DMS114 treated with DMSO at 0.1 percent for 48 hours (cell line): ENCODE results near the gene UHMK1.
"Not testable (repeated sequence)": the region's sequence is repeated elsewhere in the genome, so short reads cannot be mapped to it uniquely, and the experiment has no call there.

Source experiments
- DNase-seq: peaks from one replicate; lab custom pipeline; 2025; ENCODE audit not compliant: unreplicated experiment; lab: John Stamatoyannopoulos, UW

UHMK1 gene, protein sequence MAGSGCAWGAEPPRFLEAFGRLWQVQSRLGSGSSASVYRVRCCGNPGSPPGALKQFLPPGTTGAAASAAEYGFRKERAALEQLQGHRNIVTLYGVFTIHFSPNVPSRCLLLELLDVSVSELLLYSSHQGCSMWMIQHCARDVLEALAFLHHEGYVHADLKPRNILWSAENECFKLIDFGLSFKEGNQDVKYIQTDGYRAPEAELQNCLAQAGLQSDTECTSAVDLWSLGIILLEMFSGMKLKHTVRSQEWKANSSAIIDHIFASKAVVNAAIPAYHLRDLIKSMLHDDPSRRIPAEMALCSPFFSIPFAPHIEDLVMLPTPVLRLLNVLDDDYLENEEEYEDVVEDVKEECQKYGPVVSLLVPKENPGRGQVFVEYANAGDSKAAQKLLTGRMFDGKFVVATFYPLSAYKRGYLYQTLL

DNA sequence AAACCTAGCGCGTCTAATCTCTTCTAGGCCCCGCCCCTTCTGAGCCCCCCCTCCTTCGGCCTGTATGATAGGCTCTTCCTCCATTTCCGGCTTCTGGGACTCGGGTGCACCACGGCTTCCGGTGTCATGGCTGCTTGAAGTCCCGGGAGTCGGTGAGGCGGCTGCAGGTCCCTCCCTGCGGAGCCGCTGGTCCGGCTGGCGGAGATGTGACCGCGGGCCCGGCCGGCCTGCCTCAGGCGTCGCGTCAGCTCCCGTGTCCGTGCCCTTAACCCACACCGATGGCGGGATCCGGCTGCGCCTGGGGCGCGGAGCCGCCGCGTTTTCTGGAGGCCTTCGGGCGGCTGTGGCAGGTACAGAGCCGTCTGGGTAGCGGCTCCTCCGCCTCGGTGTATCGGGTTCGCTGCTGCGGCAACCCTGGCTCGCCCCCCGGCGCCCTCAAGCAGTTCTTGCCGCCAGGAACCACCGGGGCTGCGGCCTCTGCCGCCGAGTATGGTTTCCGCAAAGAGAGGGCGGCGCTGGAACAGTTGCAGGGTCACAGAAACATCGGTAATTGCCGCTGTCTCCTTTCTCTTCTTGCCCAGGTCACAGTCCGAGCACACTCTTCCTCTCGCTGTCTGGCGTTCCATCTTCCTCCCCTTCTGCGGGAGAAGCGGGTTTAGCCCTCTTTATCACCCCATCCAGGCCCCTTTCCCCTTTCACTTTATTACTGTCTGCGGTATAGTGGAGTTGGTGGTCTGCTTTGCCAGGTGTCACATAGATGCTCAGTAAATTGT, at the start of gene UHMK1:
Gene UHMK1 (plus strand): TSS at position 96 of the 773 bp plus-strand sequence. CDS start 183 bp downstream, at position 279.
- peak; percentile 94 for DNase-seq

GRCh38 chr1:162454361-162454760, 43.3 kb upstream of the UHMK1 start:
- DNase-seq, result not testable (repeated sequence)

GRCh38 chr1:162456323-162456722, 41.3 kb upstream of the UHMK1 start:
- no peak for DNase-seq

DNA sequence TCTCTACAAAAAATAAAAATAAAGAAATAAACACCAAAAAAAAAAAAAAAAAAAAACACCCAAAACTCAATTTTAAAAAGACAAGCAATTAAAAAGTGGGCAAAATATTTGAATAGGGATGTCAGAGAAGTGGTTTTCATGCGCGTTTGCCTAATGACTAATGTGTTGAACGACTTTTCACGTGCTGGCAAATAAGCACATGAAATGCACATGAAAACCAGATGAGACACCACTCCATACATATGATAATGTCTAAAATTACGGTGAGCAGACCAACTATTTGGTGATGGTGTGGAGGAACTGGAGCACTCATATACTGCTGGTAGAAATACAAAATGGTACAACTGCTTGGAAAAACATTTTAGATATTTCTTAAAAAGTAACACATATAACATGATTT, 39.4 kb upstream of the UHMK1 start:
- DNase-seq, result no peak

DNA sequence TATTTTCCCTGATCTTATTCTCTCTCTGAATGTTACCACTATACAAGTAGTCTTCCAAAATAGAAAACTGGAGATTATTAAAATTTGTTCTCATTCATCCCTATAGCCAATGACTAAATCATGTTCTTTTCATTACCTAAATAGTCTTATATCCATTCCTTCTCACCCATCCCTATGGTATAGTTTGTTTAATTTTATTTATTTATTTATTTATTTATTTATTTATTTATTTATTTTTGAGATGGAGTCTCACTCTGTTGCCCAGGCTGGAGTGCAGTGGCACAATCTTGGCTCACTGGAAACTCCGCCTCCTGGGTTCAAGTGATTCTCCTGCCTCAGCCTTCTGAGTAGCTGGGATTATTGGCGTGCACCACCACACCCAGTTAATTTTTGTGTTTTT, 35.2 kb upstream of the UHMK1 start:
- not testable (repeated sequence) for DNase-seq

- DNase-seq, result no peak
These were observed 34.6 kb upstream of the UHMK1 start for GRCh38 chr1:162463021-162463420.

- no peak for DNase-seq
These were observed 30.8 kb upstream of the UHMK1 start for GRCh38 chr1:162466797-162467196.

- DNase-seq, result no peak
These were observed 27.4 kb upstream of the UHMK1 start for GRCh38 chr1:162470216-162470615.

DNA sequence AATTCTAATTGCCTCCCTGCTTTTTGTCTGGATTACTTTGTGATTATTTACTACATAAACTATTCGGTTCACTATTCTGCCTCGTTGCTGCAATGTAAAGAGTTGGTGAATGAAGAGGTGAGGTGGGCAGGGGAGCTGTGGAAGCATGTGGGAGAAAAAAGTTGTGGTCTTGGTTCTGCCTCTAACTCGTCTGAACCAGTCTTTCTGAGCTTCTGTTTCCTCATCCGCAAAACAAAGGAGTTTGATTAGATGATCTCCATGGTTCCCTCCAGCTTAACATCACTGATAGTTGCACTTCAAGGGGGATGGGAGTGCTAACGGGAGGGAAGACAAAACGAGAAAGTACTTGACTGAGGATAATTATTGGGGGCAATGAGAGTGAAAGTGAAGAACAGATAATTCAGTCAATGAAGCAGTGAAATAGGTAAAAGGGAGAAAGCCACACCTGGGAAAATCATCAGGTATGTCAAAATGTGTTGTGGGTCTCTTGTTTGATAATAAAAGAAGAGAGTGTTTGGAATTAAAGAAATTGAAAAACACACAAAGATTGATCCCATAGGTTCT, 26.2 kb upstream of the UHMK1 start:
- DNase-seq, result no peak

- no peak for DNase-seq
These were observed 22.5 kb upstream of the UHMK1 start for GRCh38 chr1:162475089-162475488.

DNA sequence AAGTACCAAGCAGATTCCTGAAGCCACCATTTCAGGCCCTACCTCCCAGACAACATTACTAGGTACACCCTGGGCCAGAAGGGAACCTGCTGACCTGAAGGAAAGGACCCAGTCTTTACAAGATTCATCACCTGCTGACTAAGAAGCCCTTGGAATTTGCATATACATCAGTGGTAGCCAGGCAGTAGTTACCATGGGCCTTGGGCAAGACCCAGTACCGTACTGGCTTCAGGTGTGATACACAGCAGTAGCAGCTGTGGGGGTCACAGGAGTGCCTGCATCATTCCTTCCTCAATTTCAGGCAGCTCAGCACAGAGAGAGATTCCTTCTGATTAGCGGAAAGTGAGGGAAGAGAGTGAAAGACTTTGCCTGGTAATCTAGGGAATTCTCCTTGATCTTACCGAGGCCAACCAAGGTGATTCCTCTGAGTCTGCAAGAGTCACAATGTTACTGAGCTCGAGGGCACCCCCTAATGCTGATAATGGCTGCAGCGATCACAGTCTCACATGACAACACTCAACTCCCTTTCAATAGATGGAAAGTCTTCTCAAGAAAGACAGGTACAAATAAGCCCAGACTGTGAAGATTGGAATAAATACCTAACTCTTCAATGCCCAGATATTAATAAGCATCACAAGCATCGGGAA, 22.0 kb upstream of the UHMK1 start:
- DNase-seq, result no peak

DNA sequence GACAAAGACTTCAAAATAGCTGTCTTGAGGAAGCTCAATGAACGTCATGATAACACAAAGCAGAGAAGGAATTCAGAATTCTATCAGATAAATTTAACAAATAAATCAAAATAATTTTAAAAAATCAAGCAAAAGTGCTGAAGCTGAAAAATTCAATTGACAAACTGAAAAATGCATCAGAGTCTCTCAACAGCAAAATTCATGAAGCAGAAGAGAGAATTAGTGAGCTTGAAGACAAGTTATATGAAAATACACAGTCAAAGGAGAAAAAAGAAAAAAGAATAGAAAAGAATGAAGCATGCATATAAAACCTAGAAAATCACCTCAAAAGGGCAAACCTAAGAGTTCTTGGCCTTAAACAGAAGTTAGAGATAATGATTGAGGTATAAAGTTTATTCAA, 21.0 kb upstream of the UHMK1 start:
- no peak for DNase-seq

GRCh38 chr1:162485236-162485635, 12.4 kb upstream of the UHMK1 start:
- no peak for DNase-seq

GRCh38 chr1:162487241-162487640, 10.4 kb upstream of the UHMK1 start:
- no peak for DNase-seq

GRCh38 chr1:162488219-162488618, 9.4 kb upstream of the UHMK1 start:
- no peak for DNase-seq

GRCh38 chr1:162495531-162496233, 1.9 kb upstream of the UHMK1 start:
- DNase-seq, result not testable (repeated sequence)

GRCh38 chr1:162497104-162497722, 405 bp upstream of the UHMK1 start:
- no peak for DNase-seq

DNA sequence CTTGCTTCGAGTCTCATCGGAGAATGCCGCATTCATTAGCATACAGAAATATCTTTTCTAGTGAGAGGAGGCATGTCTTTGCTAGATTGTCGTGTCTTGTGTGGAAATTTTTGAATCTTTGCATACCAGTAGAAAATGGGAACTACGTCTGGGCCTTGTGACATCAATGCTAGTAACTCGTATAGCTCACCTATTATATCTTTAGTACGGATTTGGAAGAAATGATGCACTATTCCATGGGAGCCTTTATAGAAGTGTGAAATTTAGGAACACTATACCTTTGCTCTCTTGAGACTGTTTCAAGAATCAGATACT, 835 bp downstream of the UHMK1 start:
- DNase-seq, result no peak

GRCh38 chr1:162500805-162501204, 3.2 kb downstream of the UHMK1 start:
- DNase-seq, result no peak

GRCh38 chr1:162502077-162502476, 4.5 kb downstream of the UHMK1 start:
- DNase-seq, result no peak
